Liver (tissue), 9 donors: ENCODE measurements around the gene CFDP1. TPM values are rescaled to one million over a fixed set of nuclear protein-coding genes. Genes with fewer than 3 reads are reported as not detected.

Experiments
- DNase-seq: peaks from one replicate; pipeline ENCODE4 v3.0.0-alpha.2; 2017; ENCODE audit warnings: low spot score
- H3K27ac ChIP-seq, 2 donors: one replicate each; pipeline ENCODE4 v1.7.0; 2013; ENCODE audit warnings: inconsistent platforms in 2 of 2, low read length in 2 of 2, control low read depth in 1 of 2, low read depth in 1 of 2, mild to moderate bottlenecking in 1 of 2
- H3K27me3 ChIP-seq, 4 donors: one replicate each; pipeline versions ENCODE4 v1.6.1 to v1.7.0; 2013; ENCODE audit warnings: low read length in 3 of 4, inconsistent platforms in 1 of 4, mild to moderate bottlenecking in 1 of 4, moderate library complexity in 1 of 4; ENCODE audit not compliant: control insufficient read depth in 4 of 4, insufficient read depth in 4 of 4
- H3K36me3 ChIP-seq, 4 donors: one replicate each; pipeline versions ENCODE4 v1.6.1 to v1.7.0; 2013; ENCODE audit warnings: low read length in 3 of 4, mild to moderate bottlenecking in 3 of 4, low read depth in 1 of 4, moderate library complexity in 1 of 4; ENCODE audit not compliant: control insufficient read depth in 4 of 4, insufficient read depth in 3 of 4
- H3K4me1 ChIP-seq, 4 donors: one replicate each; pipeline versions ENCODE4 v1.6.1 to v1.7.0; 2013; ENCODE audit warnings: low read length in 3 of 4, mild to moderate bottlenecking in 3 of 4, moderate library complexity in 1 of 4; ENCODE audit not compliant: control insufficient read depth in 4 of 4, insufficient read depth in 4 of 4
- H3K4me3 ChIP-seq, 3 donors: one replicate each; pipeline versions ENCODE4 v1.6.1 to v1.7.0; 2013; ENCODE audit warnings: low read length in 3 of 3, control low read depth in 1 of 3, low read depth in 1 of 3, mild to moderate bottlenecking in 1 of 3
- H3K9ac ChIP-seq, 2 donors: one replicate each; pipeline ENCODE4 v1.7.0; 2013; ENCODE audit warnings: low read length in 2 of 2, mild to moderate bottlenecking in 2 of 2, moderate library complexity in 2 of 2, control low read depth in 1 of 2, low read depth in 1 of 2
- H3K9me3 ChIP-seq, 4 donors: one replicate each; pipeline versions ENCODE4 v1.6.1 to v1.7.0; 2013; ENCODE audit warnings: low read length in 3 of 4; ENCODE audit not compliant: control insufficient read depth in 4 of 4
- ATF3 ChIP-seq: IDR thresholded peaks from 2 replicates; pipeline ENCODE4 v1.6.1; 2016; ENCODE audit warnings: antibody characterized with exemption
- CTCF ChIP-seq: fragments of 150-350 bp; IDR thresholded peaks from 2 replicates; pipeline ENCODE4 v1.5.1; 2017; ENCODE audit warnings: improper control_type of control experiment, low read depth, low read length; ENCODE audit not compliant: missing input control
- EGR1 ChIP-seq, 2 donors: IDR thresholded peaks; 2 replicates each; pipeline ENCODE4 v1.6.1; 2016 to 2018; ENCODE audit warnings: antibody characterized with exemption in 2 of 2, low read depth in 2 of 2
- FOXA2 ChIP-seq: IDR thresholded peaks from 2 replicates; pipeline ENCODE4 v1.6.1; 2016; ENCODE audit warnings: antibody characterized with exemption
- GABPA ChIP-seq, 2 donors: IDR thresholded peaks in 1 of 2; conservative IDR thresholded peaks in 1 of 2; 2 replicates each; pipeline ENCODE4 v1.6.1; 2016; ENCODE audit warnings: antibody characterized with exemption in 2 of 2, mild to moderate bottlenecking in 1 of 2, moderate library complexity in 1 of 2
- HNF4A ChIP-seq, 2 donors: conservative IDR thresholded peaks; 2 replicates each; pipeline ENCODE4 v1.6.1; 2016; ENCODE audit warnings: antibody characterized with exemption in 2 of 2, mild to moderate bottlenecking in 2 of 2
- NR2F2 ChIP-seq: IDR thresholded peaks from 2 replicates; pipeline ENCODE4 v1.6.1; 2016; ENCODE audit warnings: antibody characterized with exemption
- RAD21 ChIP-seq, 2 donors: IDR thresholded peaks; 2 replicates each; pipeline ENCODE4 v1.6.1; 2016; ENCODE audit warnings: antibody characterized with exemption in 2 of 2, mild to moderate bottlenecking in 2 of 2
- RXRA ChIP-seq, 2 donors: IDR thresholded peaks; 2 replicates each; pipeline ENCODE4 v1.6.1; 2017 to 2018; ENCODE audit warnings: antibody characterized with exemption in 2 of 2, mild to moderate bottlenecking in 1 of 2
- WGBS: extraction: QIAGEN DNeasy Blood & Tissue Kit; methylation state at CpG from one replicate; pipeline ENCODE4 v1.1.7; 2013; 5-methylcytosine and 5-hydroxymethylcytosine counted together
- polyA plus RNA-seq, 2 donors: library from polyadenylated mRNA; stranded (reverse) in 1 of 2; unstranded in 1 of 2; fragments of 200-250 nt in 1 of 2; fragments of >200 nt in 1 of 2; fragmentation: Nextera tagmentation in 1 of 2; extraction: Ambion mirVana in 1 of 2; gene quantifications; one replicate each; pipeline versions ENCODE4 v1.2.1 to v1.2.3, GENCODE V29; 2013 to 2015
- total RNA-seq, 2 donors: library from RNA; depleted of rRNA; stranded (reverse); fragments of >200 nt; gene quantifications; one replicate each; pipeline ENCODE4 v1.2.3, GENCODE V29; 2014
- TF ChIP-seq, protein P1 (sequence below): IDR thresholded peaks from 2 replicates; pipeline ENCODE4 v1.6.1; 2016; ENCODE audit warnings: antibody characterized with exemption
- TF ChIP-seq, protein P2 (sequence below): IDR thresholded peaks from 2 replicates; pipeline ENCODE4 v1.6.1; 2016; ENCODE audit warnings: antibody characterized with exemption
- TF ChIP-seq, protein P3 (sequence below): IDR thresholded peaks from 2 replicates; pipeline ENCODE4 v1.6.1; 2016; ENCODE audit warnings: antibody characterized with exemption, mild to moderate bottlenecking
- donor health status: healthy.
- donor health status: healthy.
- donor health status: healthy.
- donor health status: healthy.
- donor health status: healthy.

Gene CFDP1
- total and polyA plus RNA-seq, 4 donors, result 20.5 to 49.2 (median 33.9) TPM

DNA sequence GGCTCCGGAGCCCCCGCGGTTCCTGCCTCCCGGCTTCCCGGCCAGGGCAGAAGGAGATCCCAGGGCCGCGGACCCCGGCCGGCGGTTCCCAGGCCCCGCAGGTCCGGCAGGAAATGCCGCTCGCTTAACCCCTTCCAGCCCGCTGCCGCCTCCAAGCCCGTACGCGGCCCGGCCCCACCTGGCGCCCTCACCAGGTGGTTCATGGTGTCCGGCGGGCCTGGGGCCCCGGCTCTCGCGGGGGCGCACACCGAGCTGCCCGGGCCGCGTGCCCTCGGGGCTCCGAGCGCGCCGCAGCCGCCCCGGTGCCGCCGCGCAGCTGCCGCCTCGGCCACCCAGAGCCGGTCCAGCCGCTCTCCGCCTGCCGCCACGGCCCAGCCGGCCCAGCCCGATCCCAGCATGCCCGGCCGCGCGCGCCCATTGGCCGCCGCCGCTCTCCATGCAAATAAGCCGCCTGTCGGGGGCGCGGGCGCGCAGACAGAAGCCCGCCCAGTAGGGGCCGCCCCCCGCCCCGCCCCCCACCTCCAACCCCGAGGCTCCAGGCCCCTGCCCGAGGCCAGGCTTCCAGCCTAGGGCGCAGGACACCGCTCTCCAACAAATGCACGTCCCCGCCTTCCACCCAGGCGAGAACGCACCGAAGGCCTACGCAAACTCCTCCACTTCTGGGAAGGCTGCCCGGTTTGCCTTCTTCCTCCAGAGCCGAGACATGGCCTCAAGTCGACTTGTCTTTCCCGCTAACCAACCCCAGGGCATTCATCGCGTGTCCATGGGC is 181.8 kb downstream of the CFDP1 start, which contains the start of gene BCAR1:
TSS of gene BCAR1 (minus strand) at position 345 of the 769 bp plus-strand sequence. CDS start at position 203, 142 bp downstream.
- 2% methylated on average over 84 of the region's 84 CpGs for WGBS
- peak within 1 kb of the TSS; percentile 73 to 79 for H3K9ac ChIP-seq
- H3K27ac ChIP-seq, result peak within 1 kb of the TSS; percentile 86 to 97
- peak in 1 of 2 donors; percentile 16 for TF ChIP-seq RAD21 (IDR thresholded peaks at IDR 0.05)
- TF ChIP-seq, protein P1, sequence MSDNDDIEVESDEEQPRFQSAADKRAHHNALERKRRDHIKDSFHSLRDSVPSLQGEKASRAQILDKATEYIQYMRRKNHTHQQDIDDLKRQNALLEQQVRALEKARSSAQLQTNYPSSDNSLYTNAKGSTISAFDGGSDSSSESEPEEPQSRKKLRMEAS, result no peak
- no peaks in the 10 kb centered on the region for H3K9me3 ChIP-seq
- DNase-seq, result peak; percentile 81
- no peaks in the 10 kb centered on the region for H3K36me3 ChIP-seq
- H3K27me3 ChIP-seq, result no peaks in the 10 kb centered on the region
- H3K4me3 ChIP-seq, result peak within 1 kb of the TSS; percentile 65 to 88 (median 75)
- H3K4me1 ChIP-seq, result peaks cover 21 to 83% (median 46%) of the 10 kb centered on the region in 4 donors

DNA sequence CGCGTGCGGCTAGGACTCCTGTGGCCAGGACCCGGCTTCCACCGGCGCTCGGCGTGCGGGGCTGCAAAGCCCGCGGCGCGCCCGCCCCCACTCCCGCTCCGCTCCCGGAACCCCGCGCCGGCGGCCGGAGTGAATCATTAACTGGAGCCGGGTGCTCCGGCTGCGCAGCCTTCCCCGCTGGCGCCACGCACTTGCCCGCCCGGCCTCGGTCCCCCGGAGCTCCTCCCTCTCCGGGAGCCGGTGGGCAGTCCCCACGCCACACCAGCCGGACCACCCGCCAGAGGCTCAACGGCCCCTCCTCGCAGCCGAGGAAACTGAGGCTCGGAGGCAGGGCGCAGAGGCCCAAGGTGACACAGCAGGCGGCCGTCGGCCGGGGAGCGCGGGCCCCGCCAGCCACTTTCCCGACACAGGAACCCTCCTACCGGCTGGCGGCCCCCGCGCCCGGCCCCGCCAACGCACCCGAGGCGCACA is 182.5 kb downstream of the CFDP1 start:
- H3K27me3 ChIP-seq, result no peaks in the 10 kb centered on the region
- peaks cover 18 to 78% (median 47%) of the 10 kb centered on the region in 4 donors for H3K4me1 ChIP-seq
- no peak for TF ChIP-seq CTCF
- no peaks in the 10 kb centered on the region for H3K9me3 ChIP-seq
- H3K27ac ChIP-seq, result peak overlapping the region; percentile 86 to 97
- no peaks in the 10 kb centered on the region for H3K36me3 ChIP-seq
- WGBS, result under 1% methylated on average over 59 of the region's 59 CpGs
- DNase-seq, result peak; percentile 65
- peak overlapping the region; percentile 73 to 79 for H3K9ac ChIP-seq
- peak overlapping the region; percentile 65 to 88 (median 75) for H3K4me3 ChIP-seq

DNA sequence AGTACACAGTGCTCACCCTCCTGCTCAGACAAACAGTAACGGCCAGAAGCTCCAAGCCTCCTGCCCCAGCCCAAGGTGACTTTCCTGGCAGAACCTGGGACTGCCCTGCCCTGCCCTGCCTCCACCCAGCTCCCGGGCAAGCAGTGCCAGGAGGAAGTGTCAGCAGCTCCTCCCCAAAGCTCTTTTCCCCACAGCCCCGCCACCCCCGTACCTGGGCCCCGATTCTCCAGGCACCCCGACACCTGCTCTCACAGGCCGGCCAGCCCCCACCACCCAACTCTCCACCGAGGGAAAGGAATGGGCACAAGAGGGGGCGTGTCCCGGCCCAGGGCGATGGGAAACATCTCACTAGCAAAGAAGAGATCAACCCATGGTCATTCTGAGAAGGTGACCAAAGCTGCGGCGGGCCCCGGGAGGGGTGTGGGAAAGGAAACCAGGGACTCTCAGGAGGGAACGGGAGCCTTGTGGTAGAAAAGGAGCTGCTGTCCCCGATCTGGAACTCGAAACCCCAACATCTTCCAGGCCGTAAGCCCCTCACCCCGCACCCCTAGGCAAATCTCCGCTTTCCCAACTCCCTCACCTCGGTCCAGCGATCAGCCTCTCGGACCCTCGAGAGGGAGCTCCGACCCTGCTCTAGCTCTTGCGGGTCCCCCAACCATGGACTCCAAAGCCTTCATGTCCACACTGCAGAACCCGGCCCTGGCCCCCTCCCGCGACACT is 183.1 kb downstream of the CFDP1 start:
- 2% methylated on average over 29 of the region's 29 CpGs for WGBS
- no peaks in the 10 kb centered on the region for H3K9me3 ChIP-seq
- H3K36me3 ChIP-seq, result no peaks in the 10 kb centered on the region
- DNase-seq, result no peak
- peak overlapping the region; percentile 65 to 88 (median 75) for H3K4me3 ChIP-seq
- H3K9ac ChIP-seq, result peak overlapping the region; percentile 63 to 79
- peaks cover 23 to 83% (median 49%) of the 10 kb centered on the region in 4 donors for H3K4me1 ChIP-seq
- H3K27me3 ChIP-seq, result no peaks in the 10 kb centered on the region
- peak overlapping the region; percentile 86 to 97 for H3K27ac ChIP-seq
- no peak for TF ChIP-seq GABPA (IDR thresholded peaks at IDR 0.05 in 1 of 2, conservative IDR thresholded peaks at IDR 0.05 in 1 of 2)
- no peak for TF ChIP-seq CTCF
- TF ChIP-seq HNF4A (conservative IDR thresholded peaks at IDR 0.05), result peak; percentile 20 to 24
- TF ChIP-seq FOXA2, result no peak
- TF ChIP-seq RXRA (IDR thresholded peaks at IDR 0.05), result peak in 1 of 2 donors; percentile 27
- no peak for TF ChIP-seq EGR1 (IDR thresholded peaks at IDR 0.05; ENCODE audit: low read depth in 2 of 2)
- TF ChIP-seq ATF3, result no peak
- TF ChIP-seq NR2F2, result no peak
- TF ChIP-seq, protein P2, sequence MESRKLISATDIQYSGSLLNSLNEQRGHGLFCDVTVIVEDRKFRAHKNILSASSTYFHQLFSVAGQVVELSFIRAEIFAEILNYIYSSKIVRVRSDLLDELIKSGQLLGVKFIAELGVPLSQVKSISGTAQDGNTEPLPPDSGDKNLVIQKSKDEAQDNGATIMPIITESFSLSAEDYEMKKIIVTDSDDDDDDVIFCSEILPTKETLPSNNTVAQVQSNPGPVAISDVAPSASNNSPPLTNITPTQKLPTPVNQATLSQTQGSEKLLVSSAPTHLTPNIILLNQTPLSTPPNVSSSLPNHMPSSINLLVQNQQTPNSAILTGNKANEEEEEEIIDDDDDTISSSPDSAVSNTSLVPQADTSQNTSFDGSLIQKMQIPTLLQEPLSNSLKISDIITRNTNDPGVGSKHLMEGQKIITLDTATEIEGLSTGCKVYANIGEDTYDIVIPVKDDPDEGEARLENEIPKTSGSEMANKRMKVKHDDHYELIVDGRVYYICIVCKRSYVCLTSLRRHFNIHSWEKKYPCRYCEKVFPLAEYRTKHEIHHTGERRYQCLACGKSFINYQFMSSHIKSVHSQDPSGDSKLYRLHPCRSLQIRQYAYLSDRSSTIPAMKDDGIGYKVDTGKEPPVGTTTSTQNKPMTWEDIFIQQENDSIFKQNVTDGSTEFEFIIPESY, result no peak
- peak in 1 of 2 donors; percentile 4 for TF ChIP-seq RAD21 (IDR thresholded peaks at IDR 0.05)
- TF ChIP-seq, protein P3, sequence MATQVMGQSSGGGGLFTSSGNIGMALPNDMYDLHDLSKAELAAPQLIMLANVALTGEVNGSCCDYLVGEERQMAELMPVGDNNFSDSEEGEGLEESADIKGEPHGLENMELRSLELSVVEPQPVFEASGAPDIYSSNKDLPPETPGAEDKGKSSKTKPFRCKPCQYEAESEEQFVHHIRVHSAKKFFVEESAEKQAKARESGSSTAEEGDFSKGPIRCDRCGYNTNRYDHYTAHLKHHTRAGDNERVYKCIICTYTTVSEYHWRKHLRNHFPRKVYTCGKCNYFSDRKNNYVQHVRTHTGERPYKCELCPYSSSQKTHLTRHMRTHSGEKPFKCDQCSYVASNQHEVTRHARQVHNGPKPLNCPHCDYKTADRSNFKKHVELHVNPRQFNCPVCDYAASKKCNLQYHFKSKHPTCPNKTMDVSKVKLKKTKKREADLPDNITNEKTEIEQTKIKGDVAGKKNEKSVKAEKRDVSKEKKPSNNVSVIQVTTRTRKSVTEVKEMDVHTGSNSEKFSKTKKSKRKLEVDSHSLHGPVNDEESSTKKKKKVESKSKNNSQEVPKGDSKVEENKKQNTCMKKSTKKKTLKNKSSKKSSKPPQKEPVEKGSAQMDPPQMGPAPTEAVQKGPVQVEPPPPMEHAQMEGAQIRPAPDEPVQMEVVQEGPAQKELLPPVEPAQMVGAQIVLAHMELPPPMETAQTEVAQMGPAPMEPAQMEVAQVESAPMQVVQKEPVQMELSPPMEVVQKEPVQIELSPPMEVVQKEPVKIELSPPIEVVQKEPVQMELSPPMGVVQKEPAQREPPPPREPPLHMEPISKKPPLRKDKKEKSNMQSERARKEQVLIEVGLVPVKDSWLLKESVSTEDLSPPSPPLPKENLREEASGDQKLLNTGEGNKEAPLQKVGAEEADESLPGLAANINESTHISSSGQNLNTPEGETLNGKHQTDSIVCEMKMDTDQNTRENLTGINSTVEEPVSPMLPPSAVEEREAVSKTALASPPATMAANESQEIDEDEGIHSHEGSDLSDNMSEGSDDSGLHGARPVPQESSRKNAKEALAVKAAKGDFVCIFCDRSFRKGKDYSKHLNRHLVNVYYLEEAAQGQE, result no peak
- TF ChIP-seq, protein P1, result no peak
